Natural killer cell (primary cell): ENCODE measurements around the gene PID1. TPM values are rescaled to one million over a fixed set of nuclear protein-coding genes. Genes with fewer than 3 reads are reported as not detected.

Experiments
- ATAC-seq, 3 donors: fragments of 150-1000 bp in 2 of 3; fragments of 200-7000 bp in 1 of 3; cut with Tn5 transposase; 1 replicate in 1 of 3; 2 replicates in 2 of 3; pipeline ENCODE4 v1.10.0; 2021; ENCODE audit warnings: mild to moderate bottlenecking in 2 of 3, moderate library complexity in 2 of 3
- DNase-seq, 2 donors: peaks; one replicate each; pipeline versions ENCODE4 v3.0.0 to v3.0.0-alpha.2; 2013 to 2021; ENCODE audit warnings: mixed read lengths in 1 of 2
- H3K27ac ChIP-seq: one replicate; pipeline ENCODE4 v1.5.1; 2013; ENCODE audit warnings: mild to moderate bottlenecking, low read length
- H3K27me3 ChIP-seq: one replicate; pipeline ENCODE4 v1.6.1; 2013; ENCODE audit warnings: low read length; ENCODE audit not compliant: control insufficient read depth, insufficient read depth
- H3K36me3 ChIP-seq: one replicate; pipeline ENCODE4 v1.6.1; 2013; ENCODE audit warnings: low read length; ENCODE audit not compliant: control insufficient read depth, insufficient read depth
- H3K4me1 ChIP-seq: one replicate; pipeline ENCODE4 v1.6.1; 2013; ENCODE audit warnings: low read length; ENCODE audit not compliant: control insufficient read depth, insufficient read depth
- H3K4me3 ChIP-seq: one replicate; pipeline ENCODE4 v1.5.1; 2013; ENCODE audit warnings: low read length
- H3K9me3 ChIP-seq: one replicate; pipeline ENCODE4 v1.6.1; 2013; ENCODE audit warnings: low read length; ENCODE audit not compliant: control insufficient read depth, insufficient read depth
- H3K27ac Mint-ChIP-seq, 2 donors: one replicate each; pipeline ENCODE4 v1.8.0; 2022; ENCODE audit warnings: mild to moderate bottlenecking in 2 of 2, mixed read lengths in 2 of 2, moderate library complexity in 1 of 2
- H3K27me3 Mint-ChIP-seq, 2 donors: one replicate each; pipeline ENCODE4 v1.8.0; 2022; ENCODE audit warnings: low read depth in 2 of 2, mixed read lengths in 2 of 2
- H3K36me3 Mint-ChIP-seq: one replicate; pipeline ENCODE4 v1.8.0; 2022; ENCODE audit warnings: mixed read lengths
- H3K4me1 Mint-ChIP-seq, 2 donors: one replicate each; pipeline ENCODE4 v1.8.0; 2022; ENCODE audit warnings: mixed read lengths in 2 of 2
- H3K4me3 Mint-ChIP-seq: one replicate; pipeline ENCODE4 v1.8.0; 2022; ENCODE audit warnings: mild to moderate bottlenecking, moderate library complexity, mixed read lengths
- H3K9me3 Mint-ChIP-seq, 2 donors: one replicate each; pipeline ENCODE4 v1.8.0; 2022; ENCODE audit warnings: mixed read lengths in 2 of 2
- CTCF ChIP-seq: fragments of 200-600 bp; IDR thresholded peaks from one replicate; pipeline ENCODE4 v1.8.0; 2022; ENCODE audit warnings: antibody characterized with exemption
- WGBS: methylation state at CpG from one replicate; pipeline ENCODE4 v1.1.7; 2013; ENCODE audit warnings: missing lambda C conversion rate; ENCODE audit not compliant: insufficient coverage; 5-methylcytosine and 5-hydroxymethylcytosine counted together
- intact Hi-C: fragments of 100-400 bp; cut with micrococcal nuclease; formaldehyde crosslinking; loops from one replicate; pipeline ENCODE4 v1.14.2; 2022
- total RNA-seq, 4 donors: library from RNA; stranded (reverse); fragments of 120-200 nt in 1 of 4; gene quantifications; one replicate each; pipeline versions ENCODE4 v1.2.3 to v1.2.4, GENCODE V29; 2013 to 2022

Gene PID1
- total RNA-seq, 3 donors from 2014 or later (not counting 1 experiment from before 2014, with no cell fraction given), result 0.56 to 3.0 (median 1.0) TPM

- Mint-ChIP-seq H3K27ac (no peak overlapping the region), H3K4me3 (no peak overlapping the region), H3K36me3 (no peaks in the 10 kb centered on the region), H3K27me3 (no peaks in the 10 kb centered on the region), H3K4me1 (no peaks in the 10 kb centered on the region), H3K9me3 (peaks cover 9 to 12% of the 10 kb centered on the region in 2 donors)
- Histone ChIP-seq H3K27me3 (no peaks in the 10 kb centered on the region), H3K9me3 (no peaks in the 10 kb centered on the region), H3K4me1 (no peaks in the 10 kb centered on the region), H3K36me3 (no peaks in the 10 kb centered on the region), H3K4me3 (no peak overlapping the region), H3K27ac (no peak overlapping the region)
- DNase-seq (no peak), ATAC-seq (no peak)
- intact Hi-C loops, result no loop called here
- 49% methylated on average over 3 of the region's 3 CpGs for WGBS
- no peak for TF ChIP-seq CTCF
Observed at GRCh38 chr2:229089776-229090175, 181.3 kb downstream of the PID1 start.

- Mint-ChIP-seq H3K4me3 (no peak overlapping the region), H3K27me3 (no peaks in the 10 kb centered on the region), H3K9me3 (peaks cover 9% of the 10 kb centered on the region in 2 donors), H3K36me3 (no peaks in the 10 kb centered on the region), H3K4me1 (no peaks in the 10 kb centered on the region), H3K27ac (no peak overlapping the region)
- Histone ChIP-seq H3K27me3 (no peaks in the 10 kb centered on the region), H3K4me3 (no peak overlapping the region), H3K27ac (no peak overlapping the region), H3K36me3 (no peaks in the 10 kb centered on the region), H3K4me1 (no peaks in the 10 kb centered on the region), H3K9me3 (no peaks in the 10 kb centered on the region)
- TF ChIP-seq CTCF, result no peak
- ATAC-seq (no peak), DNase-seq (no peak)
- intact Hi-C loops, result no loop called here
- 100% methylated on average over 1 of the region's 7 CpGs for WGBS
Observed at GRCh38 chr2:229088966-229089700, 182.0 kb downstream of the PID1 start.

GRCh38 chr2:229088517-229088913, 182.6 kb downstream of the PID1 start:
- Histone ChIP-seq H3K4me3 (no peak overlapping the region), H3K27ac (no peak overlapping the region), H3K4me1 (no peaks in the 10 kb centered on the region), H3K36me3 (no peaks in the 10 kb centered on the region), H3K9me3 (no peaks in the 10 kb centered on the region), H3K27me3 (no peaks in the 10 kb centered on the region)
- Mint-ChIP-seq H3K27me3 (no peaks in the 10 kb centered on the region), H3K36me3 (no peaks in the 10 kb centered on the region), H3K4me3 (no peak overlapping the region), H3K4me1 (no peaks in the 10 kb centered on the region), H3K27ac (no peak overlapping the region), H3K9me3 (peaks cover 5 to 8% of the 10 kb centered on the region in 2 donors)
- TF ChIP-seq CTCF, result no peak
- intact Hi-C loops, result no loop called here
- 97% methylated on average over 2 of the region's 2 CpGs for WGBS
- ATAC-seq (no peak), DNase-seq (no peak)
